GM10248 (cell line): ENCODE results near the gene NFKB1.
A peak's percentile ranks its signal among the peaks of the same experiment; 100 is the strongest.

Source experiments
- CTCF ChIA-PET: fragments of 300-600 bp; sonication (Branson Sonifier 250); formaldehyde crosslinking; extraction: SDS; loops from one replicate; lab custom pipeline; 2021; ENCODE audit warnings: antibody characterized with exemption; lab: Yijun Ruan, JAX
- POLR2A ChIA-PET: fragments of 350-650 bp; sonication (Branson Sonifier 250); formaldehyde crosslinking; extraction: SDS; loops from one replicate; lab custom pipeline; 2020; ENCODE audit warnings: antibody characterized with exemption; lab: Yijun Ruan, JAX
- DNase-seq: peaks from one replicate; pipeline ENCODE4 v3.0.0; 2012; ENCODE audit errors: extremely low spot score
- TF ChIP-seq, protein P1 (sequence below): IDR thresholded peaks from 2 replicates; pipeline ENCODE4 v1.5.1; 2012; ENCODE audit warnings: mild to moderate bottlenecking, low read depth; ENCODE audit errors: extremely low read depth, missing control alignments, control extremely low read depth

The NFKB1 gene

DNA sequence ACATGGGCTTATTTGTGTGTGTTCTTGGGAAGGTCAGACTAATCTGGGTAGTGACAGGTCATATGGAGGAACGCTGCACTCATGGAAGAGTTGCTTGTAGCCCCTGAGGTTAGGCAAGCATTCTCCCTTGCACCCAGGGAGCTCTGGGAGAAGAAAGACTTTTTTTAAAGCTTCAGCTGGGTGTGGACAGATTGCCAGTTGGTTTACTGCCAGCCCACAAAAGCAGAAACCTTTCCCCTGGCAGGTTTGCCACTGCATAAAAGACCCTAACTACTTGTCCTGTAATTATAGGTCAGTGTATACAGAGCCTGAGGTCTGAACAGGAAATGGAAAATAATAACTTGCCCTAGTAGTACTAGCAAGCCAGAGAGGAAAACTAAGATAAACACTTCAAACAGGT, 7.4 kb upstream of the NFKB1 start:
- TF ChIP-seq, protein P1, sequence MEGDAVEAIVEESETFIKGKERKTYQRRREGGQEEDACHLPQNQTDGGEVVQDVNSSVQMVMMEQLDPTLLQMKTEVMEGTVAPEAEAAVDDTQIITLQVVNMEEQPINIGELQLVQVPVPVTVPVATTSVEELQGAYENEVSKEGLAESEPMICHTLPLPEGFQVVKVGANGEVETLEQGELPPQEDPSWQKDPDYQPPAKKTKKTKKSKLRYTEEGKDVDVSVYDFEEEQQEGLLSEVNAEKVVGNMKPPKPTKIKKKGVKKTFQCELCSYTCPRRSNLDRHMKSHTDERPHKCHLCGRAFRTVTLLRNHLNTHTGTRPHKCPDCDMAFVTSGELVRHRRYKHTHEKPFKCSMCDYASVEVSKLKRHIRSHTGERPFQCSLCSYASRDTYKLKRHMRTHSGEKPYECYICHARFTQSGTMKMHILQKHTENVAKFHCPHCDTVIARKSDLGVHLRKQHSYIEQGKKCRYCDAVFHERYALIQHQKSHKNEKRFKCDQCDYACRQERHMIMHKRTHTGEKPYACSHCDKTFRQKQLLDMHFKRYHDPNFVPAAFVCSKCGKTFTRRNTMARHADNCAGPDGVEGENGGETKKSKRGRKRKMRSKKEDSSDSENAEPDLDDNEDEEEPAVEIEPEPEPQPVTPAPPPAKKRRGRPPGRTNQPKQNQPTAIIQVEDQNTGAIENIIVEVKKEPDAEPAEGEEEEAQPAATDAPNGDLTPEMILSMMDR: no peak
- ChIA-PET CTCF (interaction anchor here (1.6 to 3.0 kb wide), 2 partner anchors 10 to 46 kb away, joined by 3 to 9 read pairs; no protein-coding TSS in a partner anchor), POLR2A (no interaction called here)
- no peak for DNase-seq

DNA sequence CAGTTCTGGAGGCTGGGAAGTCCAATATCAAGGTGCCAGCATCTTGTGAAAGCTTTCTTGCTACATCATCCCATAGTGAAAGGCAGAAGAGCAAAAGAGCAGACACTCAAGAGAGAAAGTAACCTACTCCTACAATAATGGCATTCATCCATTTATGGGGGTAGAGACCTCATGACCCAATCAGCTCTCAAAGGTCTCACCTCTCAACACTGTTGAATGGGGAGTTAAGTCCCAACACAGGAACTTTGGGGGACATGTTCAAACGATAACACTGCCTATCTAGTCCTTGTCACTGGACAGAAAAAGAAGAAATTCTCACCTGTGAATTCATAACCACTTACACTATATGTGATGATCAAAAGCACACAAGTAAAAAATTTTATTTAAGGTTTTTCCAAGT, 6.6 kb upstream of the NFKB1 start:
- ChIA-PET POLR2A (no interaction called here), CTCF (interaction anchor here (1.0 to 3.0 kb wide), 3 partner anchors 11 to 55 kb away, joined by 3 to 9 read pairs (median 3); no protein-coding TSS in a partner anchor)
- DNase-seq: no peak
- TF ChIP-seq, protein P1: no peak

DNA sequence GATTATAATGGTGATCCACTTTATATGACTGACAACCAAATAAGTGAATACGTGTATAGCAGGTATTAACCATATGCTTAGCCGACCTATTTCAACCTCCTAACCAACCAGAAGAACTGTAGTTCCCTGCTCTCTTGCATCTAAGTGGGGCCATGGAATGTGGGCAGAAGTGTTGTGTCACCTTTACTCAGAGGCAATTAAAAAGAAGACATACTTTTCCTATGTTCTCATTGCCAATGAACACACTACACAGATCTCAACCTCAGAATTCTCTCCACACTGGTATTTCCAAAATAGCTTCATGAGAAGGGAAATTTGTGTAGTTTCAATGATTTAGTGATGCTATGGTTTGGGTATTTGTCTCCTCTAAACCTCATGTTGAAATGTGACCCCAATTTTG, 3.2 kb upstream of the NFKB1 start:
- CTCF ChIA-PET: no interaction called here
- POLR2A ChIA-PET: no interaction called here
- no peak for DNase-seq
- TF ChIP-seq, protein P1: no peak

DNA sequence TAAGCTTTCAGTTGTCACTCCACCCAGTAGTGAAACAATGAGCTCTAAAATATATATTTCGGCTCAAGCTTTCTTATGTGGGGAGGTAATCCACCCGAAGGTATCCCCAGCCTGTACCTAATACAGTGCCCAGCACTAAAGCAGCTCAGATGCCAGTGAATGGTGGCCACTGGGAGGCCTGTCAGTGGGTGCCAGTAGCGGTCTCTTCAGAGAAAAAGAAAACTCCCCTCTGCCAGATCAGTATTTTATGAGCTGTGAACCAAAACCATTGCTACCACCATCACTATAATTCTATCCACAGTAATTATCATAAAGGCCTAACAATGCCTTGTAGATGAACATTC, 835 bp upstream of the NFKB1 start:
- TF ChIP-seq, protein P1: no peak
- CTCF ChIA-PET: interaction anchor here (0.7 to 1.8 kb wide), 11 partner anchors 9 to 328 kb away, joined by 3 to 9 read pairs (median 3); partner anchors contain the start of gene SLC39A8
- DNase-seq: peak; percentile 22

DNA sequence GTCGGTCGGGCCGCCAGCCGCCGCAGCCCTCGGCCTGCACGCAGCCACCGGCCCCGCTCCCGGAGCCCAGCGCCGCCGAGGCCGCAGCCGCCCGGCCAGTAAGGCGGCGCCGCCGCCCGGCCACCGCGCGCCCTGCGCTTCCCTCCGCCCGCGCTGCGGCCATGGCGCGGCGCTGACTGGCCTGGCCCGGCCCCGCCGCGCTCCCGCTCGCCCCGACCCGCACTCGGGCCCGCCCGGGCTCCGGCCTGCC, 213 bp downstream of the NFKB1 start:
- ChIA-PET CTCF (interaction anchor here (0.7 to 1.9 kb wide), 6 partner anchors 10 to 125 kb away, joined by 3 to 9 read pairs (median 4); no protein-coding TSS in a partner anchor), POLR2A (no interaction called here)
- TF ChIP-seq, protein P1: peak; percentile 1
- DNase-seq: no peak

More for the DNA sequence above, 835 bp upstream of the NFKB1 start:
- POLR2A ChIA-PET: no interaction called here

DNA sequence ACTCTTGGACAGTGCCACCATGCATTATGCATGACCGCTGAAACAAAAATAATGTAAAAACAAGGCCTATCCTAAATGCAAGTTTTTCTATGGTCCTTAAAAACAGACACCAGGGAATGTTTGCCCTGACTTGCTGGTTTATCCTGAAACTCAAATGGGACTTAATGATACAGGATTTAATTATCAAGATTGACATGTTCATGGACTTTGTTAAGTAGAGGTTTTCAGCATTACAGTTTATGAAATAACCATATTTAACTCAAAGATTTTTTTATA, 1.3 kb downstream of the NFKB1 start:
- TF ChIP-seq, protein P1: no peak
- no peak for DNase-seq
- POLR2A ChIA-PET: no interaction called here
- CTCF ChIA-PET: interaction anchor here (1.9 kb wide), 1 partner anchor 26 kb away, joined by 4 read pairs; no protein-coding TSS in a partner anchor

DNA sequence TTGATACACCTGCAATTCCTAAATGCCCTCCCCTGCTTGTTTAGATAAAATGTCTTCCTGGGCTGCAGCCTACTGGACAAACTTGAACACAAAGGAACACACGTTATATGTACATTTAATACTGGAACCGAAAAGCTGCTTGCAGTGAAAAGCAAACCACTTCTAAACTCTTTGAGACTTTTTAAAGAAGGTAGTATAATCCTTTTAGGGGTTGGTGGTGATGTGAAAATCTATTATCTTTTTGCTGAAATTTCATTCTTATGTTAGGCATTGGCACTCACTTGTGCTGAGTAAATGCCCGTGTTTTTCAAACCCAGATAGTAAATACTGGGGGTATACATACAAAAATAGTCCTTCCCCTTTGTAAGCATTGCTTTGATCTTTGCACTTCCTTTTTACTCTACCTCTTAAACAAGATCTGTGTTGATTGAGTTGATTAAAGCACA, 2.2 kb downstream of the NFKB1 start:
- TF ChIP-seq, protein P1: no peak
- no peak for DNase-seq
- CTCF ChIA-PET: interaction anchor here (1.9 kb wide), 1 partner anchor 25 kb away, joined by 4 read pairs; no protein-coding TSS in a partner anchor
- POLR2A ChIA-PET: no interaction called here
